ENCODE data around the gene SAT2. TPM values are rescaled to one million over a fixed set of nuclear protein-coding genes. Genes with fewer than 3 reads are reported as not detected.
"Not testable (repeated sequence)": the region's sequence is repeated elsewhere in the genome, so short reads cannot be mapped to it uniquely, and the experiment has no call there.

Gene SAT2
- polyA plus RNA-seq, 6 donors from 2014 or later = 34.2 to 42.5 (median 35.9) TPM

GRCh38 chr17:7610641-7611040, 17.0 kb downstream of the SAT2 start:
- Mint-ChIP-seq H3K36me3 (no peaks in the 10 kb centered on the region), H3K27ac (no peak overlapping the region), H3K4me1 (peaks cover 38 to 52% (median 42%) of the 10 kb centered on the region in 3 donors), H3K9me3 (no peaks in the 10 kb centered on the region), H3K4me3 (peak overlapping the region in 1 of 8 donors; percentile 46), H3K27me3 (no peaks in the 10 kb centered on the region)
- DNase-seq (no peak), ATAC-seq (ENCODE audit: low read depth in 2 of 2) (no peak)

- H3K36me3 Mint-ChIP-seq = peaks cover 8 to 11% of the 10 kb centered on the region in 2 donors
- peaks cover 14 to 24% (median 22%) of the 10 kb centered on the region in 3 donors for H3K4me1 Mint-ChIP-seq
- no peaks in the 10 kb centered on the region for H3K27me3 Mint-ChIP-seq
- H3K9me3 Mint-ChIP-seq = no peaks in the 10 kb centered on the region
- ATAC-seq (ENCODE audit: low read depth in 2 of 2) (no peak), DNase-seq (no peak)
- H3K27ac Mint-ChIP-seq = no peak overlapping the region
- H3K4me3 Mint-ChIP-seq = no peak overlapping the region
These were observed 21.3 kb downstream of the SAT2 start for GRCh38 chr17:7606280-7606679.

GRCh38 chr17:7597561-7597960, 30.1 kb downstream of the SAT2 start:
- H3K27ac Mint-ChIP-seq; H3K4me1 Mint-ChIP-seq; H3K9me3 Mint-ChIP-seq; ATAC-seq (ENCODE audit: low read depth in 2 of 2); H3K27me3 Mint-ChIP-seq; DNase-seq; H3K4me3 Mint-ChIP-seq: not testable (repeated sequence)
- peaks cover 13 to 32% of the 10 kb centered on the region in 2 donors for H3K36me3 Mint-ChIP-seq

GRCh38 chr17:7593296-7593695, 34.3 kb downstream of the SAT2 start:
- Mint-ChIP-seq H3K27me3 (no peaks in the 10 kb centered on the region), H3K27ac (no peak overlapping the region), H3K4me3 (no peak overlapping the region), H3K4me1 (peaks cover 0 to 5% (median under 1%) of the 10 kb centered on the region in 3 donors), H3K9me3 (no peaks in the 10 kb centered on the region), H3K36me3 (peaks cover 14 to 24% of the 10 kb centered on the region in 2 donors)
- DNase-seq (no peak), ATAC-seq (ENCODE audit: low read depth in 2 of 2) (no peak)

GRCh38 chr17:7592422-7593021, 35.1 kb downstream of the SAT2 start:
- peaks cover 13 to 30% of the 10 kb centered on the region in 2 donors for H3K36me3 Mint-ChIP-seq
- no peaks in the 10 kb centered on the region for H3K27me3 Mint-ChIP-seq

GRCh38 chr17:7591596-7591995, 36.0 kb downstream of the SAT2 start:
- DNase-seq (no peak), ATAC-seq (ENCODE audit: low read depth in 2 of 2) (no peak)
- peaks cover 2 to 9% (median 6%) of the 10 kb centered on the region in 3 donors for H3K4me1 Mint-ChIP-seq
- no peaks in the 10 kb centered on the region for H3K9me3 Mint-ChIP-seq
- peaks cover 13 to 30% of the 10 kb centered on the region in 2 donors for H3K36me3 Mint-ChIP-seq
- H3K27me3 Mint-ChIP-seq = no peaks in the 10 kb centered on the region
- no peak overlapping the region for H3K4me3 Mint-ChIP-seq
- H3K27ac Mint-ChIP-seq = no peak overlapping the region

More at GRCh38 chr17:7592422-7593021, 35.1 kb downstream of the SAT2 start:
- H3K4me3 Mint-ChIP-seq = no peak overlapping the region
- no peak for ATAC-seq (ENCODE audit: low read depth in 2 of 2)
- peaks cover 2 to 9% (median 6%) of the 10 kb centered on the region in 3 donors for H3K4me1 Mint-ChIP-seq
- no peak for DNase-seq
- no peaks in the 10 kb centered on the region for H3K9me3 Mint-ChIP-seq
- H3K27ac Mint-ChIP-seq = peak overlapping the region in 1 of 6 donors; percentile 28

GRCh38 chr17:7590743-7591142, 36.9 kb downstream of the SAT2 start:
- Mint-ChIP-seq H3K4me3 (no peak overlapping the region), H3K9me3 (no peaks in the 10 kb centered on the region), H3K36me3 (peaks cover 13 to 30% of the 10 kb centered on the region in 2 donors), H3K27ac (no peak overlapping the region), H3K27me3 (no peaks in the 10 kb centered on the region), H3K4me1 (peaks cover 5 to 10% (median 6%) of the 10 kb centered on the region in 3 donors)
- DNase-seq = no peak
- no peak for ATAC-seq (ENCODE audit: low read depth in 2 of 2)

GRCh38 chr17:7589891-7590691, 37.5 kb downstream of the SAT2 start, which contains the start of gene SOX15:
SOX15 (minus strand) TSS chr17:7590094; CDS start chr17:7589676, 418 bp downstream.
- Mint-ChIP-seq H3K9me3 (no peaks in the 10 kb centered on the region), H3K4me1 (peaks cover 6 to 14% (median 11%) of the 10 kb centered on the region in 3 donors), H3K36me3 (peaks cover 13 to 30% of the 10 kb centered on the region in 2 donors), H3K4me3 (peak within 1 kb of the TSS in 2 of 8 donors; percentile 24 to 66), H3K27ac (peak within 1 kb of the TSS in 1 of 6 donors; percentile 26), H3K27me3 (no peaks in the 10 kb centered on the region)
- DNase-seq (no peak), ATAC-seq (ENCODE audit: low read depth in 2 of 2) (no peak)

GRCh38 chr17:7589204-7589868, 38.3 kb downstream of the SAT2 start:
- Mint-ChIP-seq H3K9me3 (no peaks in the 10 kb centered on the region), H3K36me3 (peaks cover 11 to 28% of the 10 kb centered on the region in 2 donors), H3K4me3 (peak overlapping the region in 2 of 8 donors; percentile 24 to 66), H3K27me3 (no peaks in the 10 kb centered on the region), H3K27ac (no peak overlapping the region), H3K4me1 (peaks cover 13 to 19% (median 19%) of the 10 kb centered on the region in 3 donors)
- DNase-seq = peak; percentile 58
- peak; percentile 93 to 97 for ATAC-seq (ENCODE audit: low read depth in 2 of 2)

- peaks cover 5 to 28% of the 10 kb centered on the region in 2 donors for H3K36me3 Mint-ChIP-seq
These were observed 38.9 kb downstream of the SAT2 start for GRCh38 chr17:7588553-7589203.

GRCh38 chr17:7587420-7588151, 40.0 kb downstream of the SAT2 start:
- peak overlapping the region in 3 of 8 donors; percentile 47 to 67 (median 52) for H3K4me3 Mint-ChIP-seq
- H3K4me1 Mint-ChIP-seq = peaks cover 16 to 32% (median 21%) of the 10 kb centered on the region in 3 donors
- H3K9me3 Mint-ChIP-seq = no peaks in the 10 kb centered on the region
- DNase-seq (no peak), ATAC-seq (ENCODE audit: low read depth in 2 of 2) (no peak)
- no peak overlapping the region for H3K27ac Mint-ChIP-seq
- H3K36me3 Mint-ChIP-seq = peaks cover 5 to 19% of the 10 kb centered on the region in 2 donors
- no peaks in the 10 kb centered on the region for H3K27me3 Mint-ChIP-seq

More at GRCh38 chr17:7588553-7589203, 38.9 kb downstream of the SAT2 start:
- ATAC-seq (ENCODE audit: low read depth in 2 of 2) (no peak), DNase-seq (no peak)
- Mint-ChIP-seq H3K4me3 (no peak overlapping the region), H3K27ac (peak overlapping the region in 2 of 6 donors; percentile 63 to 71), H3K27me3 (no peaks in the 10 kb centered on the region), H3K4me1 (peaks cover 15 to 25% (median 25%) of the 10 kb centered on the region in 3 donors), H3K9me3 (no peaks in the 10 kb centered on the region)

- Mint-ChIP-seq H3K9me3 (no peaks in the 10 kb centered on the region), H3K36me3 (peaks cover 0 to 14% of the 10 kb centered on the region in 2 donors), H3K27me3 (no peaks in the 10 kb centered on the region), H3K27ac (no peak overlapping the region), H3K4me3 (peak overlapping the region in 2 of 8 donors; percentile 47 to 67), H3K4me1 (peaks cover 24 to 39% (median 25%) of the 10 kb centered on the region in 3 donors)
- no peak for ATAC-seq (ENCODE audit: low read depth in 2 of 2)
- DNase-seq = no peak
These were observed 40.8 kb downstream of the SAT2 start for GRCh38 chr17:7586673-7587419.

Data from naive B cell (primary cell).